HG02981 (cell line): Measurements from ENCODE around the gene MB.

ENCODE experiments used
- ATAC-seq: cut with Tn5 transposase; IDR thresholded peaks from one replicate; pipeline ENCODE4 v1.9.1; 2021; ENCODE audit warnings: mild to moderate bottlenecking, moderate library complexity; ENCODE audit not compliant: unreplicated experiment

The MB gene

GRCh38 chr22:35618427-35619223 is 1.5 kb upstream of the MB start:
- no peak for ATAC-seq

DNA sequence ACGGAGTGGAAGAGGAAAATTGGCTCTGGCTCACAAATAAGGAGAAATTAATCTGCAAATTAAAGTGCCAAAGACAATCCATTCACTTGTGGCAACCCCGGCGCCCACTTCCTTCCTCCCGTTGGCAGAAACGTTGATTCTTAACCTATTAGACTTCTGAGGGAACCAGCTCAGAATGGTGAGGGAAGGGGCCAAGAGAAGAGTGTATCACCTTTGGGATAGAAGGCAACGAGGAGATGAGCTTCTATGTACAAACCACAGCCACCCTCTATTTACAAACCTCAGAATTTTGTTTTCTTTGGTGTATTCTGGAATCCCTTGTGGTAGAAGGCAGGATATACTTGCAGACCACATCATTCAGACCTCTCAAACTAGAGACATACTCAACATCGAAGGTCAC is 1.1 kb downstream of the MB start:
- ATAC-seq = no peak

DNA sequence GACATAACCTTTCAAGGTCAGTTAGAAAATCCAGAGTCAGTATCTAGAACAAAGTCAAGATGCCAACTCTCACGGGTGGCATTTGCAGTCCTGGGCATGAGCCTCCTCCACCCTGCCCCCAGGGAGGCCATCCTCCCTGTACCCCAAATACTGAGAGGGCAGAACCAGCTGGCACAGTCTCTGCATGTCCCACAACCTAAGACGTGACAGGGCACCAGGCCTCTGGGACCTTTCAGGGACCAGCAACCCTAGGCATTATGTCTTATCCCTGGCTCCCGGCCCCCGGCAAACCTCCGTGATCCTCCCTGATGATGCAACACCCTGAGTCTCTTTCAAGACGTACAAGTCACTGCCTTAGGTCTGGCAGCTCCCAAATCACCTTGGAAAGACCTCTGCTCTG is 2.0 kb downstream of the MB start:
- ATAC-seq = no peak

DNA sequence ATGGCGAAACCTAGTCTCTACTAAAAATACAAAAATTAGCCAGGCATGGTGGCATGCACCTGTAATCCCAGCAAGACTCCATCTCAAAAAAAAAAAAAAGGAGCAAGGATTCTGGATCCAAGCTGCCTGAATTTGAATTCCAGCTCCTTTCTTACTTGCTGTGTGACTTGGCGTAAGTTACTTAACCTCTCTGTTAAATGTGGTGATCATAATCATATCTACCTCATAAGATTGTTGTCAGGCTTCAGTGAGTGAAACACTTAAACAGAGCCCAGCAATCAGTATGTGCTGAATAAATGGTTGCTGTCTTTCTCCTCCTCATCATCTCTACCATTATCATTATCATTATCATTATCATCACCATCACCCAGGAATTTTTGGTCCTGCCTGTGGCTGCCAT is 2.7 kb downstream of the MB start:
- ATAC-seq = no peak

- no peak for ATAC-seq
Observed at GRCh38 chr22:35612903-35613302, 4.2 kb downstream of the MB start.

GRCh38 chr22:35611891-35612576 is 5.1 kb downstream of the MB start:
- ATAC-seq = no peak

DNA sequence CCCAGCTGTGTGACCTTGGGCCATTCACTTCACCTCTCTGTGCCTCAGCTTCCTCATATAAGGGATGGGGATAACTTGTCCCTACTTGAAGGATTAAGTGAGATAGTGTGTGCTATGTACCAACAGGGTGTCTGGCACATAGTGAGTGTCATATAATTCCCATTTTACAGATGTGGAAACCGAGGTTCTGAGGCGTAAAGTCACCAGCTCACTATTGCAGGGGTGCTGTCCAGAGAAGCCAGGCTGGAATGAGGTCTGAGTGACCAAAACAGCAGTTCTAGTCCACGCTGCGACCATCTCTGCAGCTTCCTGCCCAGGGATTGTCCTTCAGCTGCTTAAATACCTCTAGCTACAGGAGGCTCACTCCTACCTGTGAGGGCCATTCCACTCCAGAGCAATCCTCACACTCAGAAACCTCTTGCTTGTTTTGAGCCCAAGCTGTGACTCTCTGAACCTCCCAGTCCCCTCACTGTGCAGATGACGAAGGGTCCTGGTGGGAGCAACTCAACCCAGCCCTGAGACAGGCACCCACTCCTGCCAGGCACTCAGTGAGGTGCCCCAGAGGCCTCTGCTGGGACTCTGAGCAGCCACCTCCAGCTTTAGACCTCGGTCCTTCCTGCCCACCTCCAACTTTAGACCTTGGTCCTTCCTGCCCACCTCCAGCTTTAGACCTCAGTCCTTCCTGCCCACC is 5.8 kb downstream of the MB start:
- ATAC-seq = no peak

- ATAC-seq = no peak
Observed at GRCh38 chr22:35610741-35611140, 6.4 kb downstream of the MB start.

GRCh38 chr22:35609761-35610160 is 7.4 kb downstream of the MB start:
- ATAC-seq = no peak

DNA sequence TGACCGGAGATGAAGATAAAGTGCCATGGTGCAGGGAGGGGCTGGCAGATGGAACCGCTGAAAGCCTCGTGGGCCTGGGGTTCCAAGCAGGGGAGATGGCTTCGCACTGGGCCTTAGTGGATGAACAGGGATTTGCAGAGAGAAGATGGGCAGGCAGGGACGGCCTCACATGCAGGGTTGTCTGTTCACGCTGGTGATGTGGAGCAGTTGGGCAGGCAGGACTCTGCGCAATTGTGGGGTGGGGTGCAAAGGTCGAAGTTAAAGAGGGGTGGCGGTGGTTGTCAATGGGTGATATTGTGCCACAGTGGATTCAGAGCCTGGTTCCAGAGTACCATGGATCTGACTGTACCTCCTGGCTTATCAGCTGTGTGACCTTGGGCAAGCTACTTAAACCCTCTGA is 7.9 kb downstream of the MB start:
- ATAC-seq = no peak

GRCh38 chr22:35608088-35608487 is 9.0 kb downstream of the MB start:
- no peak for ATAC-seq

DNA sequence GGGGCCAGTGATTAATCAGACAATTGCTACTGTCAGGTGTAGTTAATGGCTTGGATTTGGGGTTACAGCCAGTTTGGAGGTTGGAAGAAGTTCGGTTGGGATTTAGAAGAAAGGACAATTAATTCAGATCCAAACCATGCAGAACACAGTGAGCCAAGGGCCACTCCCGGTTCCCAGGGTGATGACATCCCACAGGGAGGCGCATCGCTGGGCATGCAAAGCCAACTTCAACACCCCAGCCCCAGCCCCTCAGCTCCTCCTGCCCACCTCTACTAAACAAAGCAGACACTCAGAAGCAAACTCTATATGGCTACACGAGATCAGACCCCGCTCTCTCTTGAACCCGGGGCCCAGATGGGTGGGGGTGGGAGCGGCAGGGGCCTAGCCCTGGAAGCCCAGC is 10.2 kb downstream of the MB start:
- ATAC-seq = no peak

DNA sequence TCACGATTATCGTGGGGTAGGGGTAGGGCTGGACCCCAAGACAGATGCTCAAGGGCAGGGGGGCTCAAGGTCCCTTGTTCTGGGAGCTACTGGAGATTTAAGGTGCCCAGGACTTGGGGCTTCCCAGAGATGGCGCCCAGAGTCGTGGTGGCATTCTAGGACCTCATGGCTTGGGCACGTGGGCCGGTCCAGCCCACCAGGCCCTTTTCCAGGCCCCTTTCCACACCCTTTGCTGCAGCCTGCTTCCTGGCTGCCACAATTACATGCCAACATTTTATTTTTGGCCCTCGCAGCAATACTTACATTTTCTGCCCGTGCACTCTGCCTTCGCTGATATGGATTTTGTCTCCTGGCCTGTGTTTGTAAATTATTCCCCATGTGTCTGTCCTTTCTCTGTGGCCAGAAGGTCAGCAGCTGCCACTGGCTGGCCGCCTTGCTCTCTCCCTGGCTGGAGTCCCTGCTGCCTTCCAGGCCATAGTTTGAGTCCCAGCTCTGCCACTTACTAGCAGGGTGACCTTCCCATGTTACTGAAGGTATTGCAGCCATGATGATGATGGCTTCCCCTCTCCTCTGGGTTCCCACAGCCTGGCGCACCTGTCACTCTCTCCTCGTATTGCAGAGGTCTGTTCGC is 11.2 kb downstream of the MB start:
- ATAC-seq = no peak

- ATAC-seq = no peak
Observed at GRCh38 chr22:35605369-35605680, 11.8 kb downstream of the MB start.

- no peak for ATAC-seq
Observed at GRCh38 chr22:35604621-35605368, 12.3 kb downstream of the MB start.

- no peak for ATAC-seq
Observed at GRCh38 chr22:35601743-35602615, 15.2 kb downstream of the MB start.

- ATAC-seq = no peak
Observed at GRCh38 chr22:35601013-35601580, 16.0 kb downstream of the MB start.

GRCh38 chr22:35600476-35600875 is 16.7 kb downstream of the MB start:
- no peak for ATAC-seq

- no peak for ATAC-seq
Observed at GRCh38 chr22:35599364-35599763, 17.8 kb downstream of the MB start.

DNA sequence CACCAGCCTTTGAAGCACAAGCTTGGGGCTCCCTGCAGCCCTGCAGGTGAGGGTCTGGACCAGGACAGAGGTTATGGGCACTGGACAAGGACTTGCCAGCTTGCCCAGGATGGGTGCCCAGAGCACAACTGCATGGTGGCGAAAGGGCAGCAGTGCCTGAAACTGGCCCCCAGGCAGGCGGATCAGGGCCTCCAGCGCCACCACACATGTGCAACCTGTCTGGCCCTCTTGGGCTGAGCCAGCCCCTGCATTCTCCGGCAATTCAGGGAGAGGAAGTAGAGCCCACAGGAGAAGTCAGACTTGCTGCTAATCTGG is 18.8 kb downstream of the MB start:
- no peak for ATAC-seq
